ENCODE measurements around the gene PCDH9.

DNA sequence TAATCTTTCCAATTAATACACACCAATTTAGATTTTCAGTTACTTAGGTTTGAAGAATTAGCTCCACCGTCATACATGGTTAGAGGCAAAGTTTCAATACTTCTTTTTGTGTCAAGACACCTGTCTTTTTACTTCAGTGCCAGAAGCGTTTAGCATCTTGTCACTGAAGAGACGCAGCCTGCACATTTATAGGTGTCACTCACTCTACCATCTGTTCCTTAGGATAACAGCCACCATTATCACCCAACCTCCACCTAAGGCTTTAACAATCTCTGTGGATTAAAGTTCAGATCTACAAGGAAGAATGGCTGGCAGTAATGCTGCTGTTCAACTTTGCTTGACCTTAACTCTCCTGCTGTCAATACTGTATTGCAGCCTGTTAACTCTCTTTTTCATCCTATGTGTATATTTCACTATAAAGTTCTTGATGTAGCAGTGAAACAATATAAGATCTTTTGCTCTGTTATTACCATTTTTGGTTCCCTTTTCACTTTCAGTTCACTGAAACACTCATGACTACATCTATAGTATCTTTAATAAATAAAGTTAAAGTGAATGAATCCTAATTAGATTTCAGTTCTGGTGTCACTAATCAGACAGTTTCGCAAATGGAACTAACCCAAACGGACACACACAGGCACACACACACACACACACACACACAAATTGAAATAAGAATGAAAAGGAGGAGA is 435.6 kb downstream of the PCDH9 start:
- TF ChIP-seq EZH2 (IDR thresholded peaks at IDR 0.05) (no peak), POLR2AphosphoS5 (IDR thresholded peaks at IDR 0.05; ENCODE audit: borderline replicate concordance, low read depth, low read length) (no peak), FOXP2 (optimal IDR thresholded peaks at IDR 0.05; ENCODE audit: control extremely low read depth, extremely low read length, insufficient read depth) (no peak)
